8988T (cell line): ENCODE measurements around the gene MANBA.
"Not testable (repeated sequence)": the region's sequence is repeated elsewhere in the genome, so short reads cannot be mapped to it uniquely, and the experiment has no call there.

Experiments
- DNase-seq: peaks from one replicate; pipeline ENCODE4 v3.0.0; 2011

The MANBA gene

GRCh38 chr4:102667001-102667400 is 93.8 kb downstream of the MANBA start:
- no peak for DNase-seq

GRCh38 chr4:102665527-102665926 is 95.2 kb downstream of the MANBA start:
- no peak for DNase-seq

GRCh38 chr4:102663073-102663472 is 97.7 kb downstream of the MANBA start:
- no peak for DNase-seq

GRCh38 chr4:102657206-102657605 is 103.6 kb downstream of the MANBA start:
- DNase-seq, result no peak

GRCh38 chr4:102647117-102647516 is 113.7 kb downstream of the MANBA start:
- DNase-seq, result no peak

- no peak for DNase-seq
Observed at GRCh38 chr4:102642631-102643298, 118.0 kb downstream of the MANBA start.

DNA sequence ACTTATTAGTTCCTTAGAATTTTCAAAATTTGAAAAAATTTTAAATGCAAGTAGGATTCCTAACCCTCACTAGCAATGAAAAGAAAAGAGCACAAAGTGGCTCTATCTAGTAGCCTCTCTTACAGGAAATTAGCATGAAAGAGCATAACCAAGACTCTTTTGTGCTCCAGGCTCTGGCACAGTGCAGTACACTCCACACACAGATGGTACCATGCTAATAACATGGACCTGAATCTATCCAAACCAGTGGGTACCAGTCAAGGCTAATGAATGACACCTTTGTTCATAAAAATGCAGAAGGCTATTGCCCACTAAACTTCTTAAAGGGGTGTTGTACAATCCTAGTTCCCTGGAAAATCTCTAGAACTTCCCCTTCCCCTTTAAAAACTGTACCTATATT is 119.0 kb downstream of the MANBA start:
- no peak for DNase-seq

DNA sequence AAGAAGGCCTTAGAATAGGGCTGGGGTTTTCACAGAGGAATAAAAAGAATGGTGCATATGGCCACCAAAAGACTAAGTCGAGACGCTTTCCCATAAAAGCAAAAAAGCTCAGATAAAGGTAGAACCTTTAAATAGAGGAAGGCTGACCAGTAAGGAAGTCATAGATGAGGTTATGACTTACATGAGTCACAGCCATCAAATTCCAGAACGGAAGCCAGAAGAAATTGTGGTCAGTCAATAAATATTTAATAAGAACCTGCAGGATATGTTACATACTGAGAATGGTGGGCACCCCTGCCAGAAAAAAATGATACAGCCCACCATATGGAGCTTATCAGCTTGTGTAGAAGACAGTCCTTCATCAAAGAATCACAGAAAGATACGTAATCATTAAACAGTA is 120.1 kb downstream of the MANBA start:
- no peak for DNase-seq

- no peak for DNase-seq
Observed at GRCh38 chr4:102639598-102639997, 121.2 kb downstream of the MANBA start.

DNA sequence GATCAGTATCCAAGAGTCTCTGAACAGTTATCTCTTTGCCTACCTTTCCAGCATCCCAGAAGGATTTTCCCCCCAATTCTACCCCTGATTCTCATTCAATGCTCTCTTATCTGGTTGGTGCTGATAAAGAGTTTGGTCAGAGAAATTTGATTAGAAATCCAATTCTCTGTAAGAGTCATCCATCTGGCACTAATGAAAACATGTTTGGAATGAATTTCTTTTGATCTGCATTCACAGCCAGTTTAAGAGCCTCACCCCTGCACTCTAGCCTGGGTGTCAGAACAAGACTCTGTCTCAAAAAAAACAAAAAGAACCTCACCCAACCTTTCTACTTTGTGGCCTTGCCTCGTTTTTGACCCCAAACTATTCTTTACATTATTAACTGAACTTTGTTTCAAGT is 122.1 kb downstream of the MANBA start:
- no peak for DNase-seq

DNA sequence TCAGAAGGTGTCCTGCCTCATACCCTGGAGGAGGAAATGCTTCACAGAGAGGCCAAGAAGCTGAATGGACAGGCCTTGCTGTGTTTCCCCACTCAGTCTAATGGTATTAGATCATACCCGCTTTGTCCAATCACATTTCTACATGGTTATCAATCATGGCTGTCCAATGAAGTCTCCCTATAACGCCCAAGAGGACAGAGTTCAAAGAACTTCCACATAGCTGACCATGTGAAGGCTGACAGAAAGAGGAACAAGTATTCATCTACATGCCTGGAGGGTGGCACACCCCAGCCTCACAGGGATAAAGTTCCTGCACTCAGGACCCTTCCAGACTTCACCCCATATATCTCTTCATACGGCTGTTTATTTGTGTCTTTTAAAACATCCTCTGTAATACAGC is 123.4 kb downstream of the MANBA start:
- DNase-seq, result no peak

- DNase-seq, result no peak
Observed at GRCh38 chr4:102633100-102633499, 127.7 kb downstream of the MANBA start.

GRCh38 chr4:102632241-102633065 is 128.3 kb downstream of the MANBA start:
- no peak for DNase-seq

- no peak for DNase-seq
Observed at GRCh38 chr4:102631616-102632015, 129.2 kb downstream of the MANBA start.

DNA sequence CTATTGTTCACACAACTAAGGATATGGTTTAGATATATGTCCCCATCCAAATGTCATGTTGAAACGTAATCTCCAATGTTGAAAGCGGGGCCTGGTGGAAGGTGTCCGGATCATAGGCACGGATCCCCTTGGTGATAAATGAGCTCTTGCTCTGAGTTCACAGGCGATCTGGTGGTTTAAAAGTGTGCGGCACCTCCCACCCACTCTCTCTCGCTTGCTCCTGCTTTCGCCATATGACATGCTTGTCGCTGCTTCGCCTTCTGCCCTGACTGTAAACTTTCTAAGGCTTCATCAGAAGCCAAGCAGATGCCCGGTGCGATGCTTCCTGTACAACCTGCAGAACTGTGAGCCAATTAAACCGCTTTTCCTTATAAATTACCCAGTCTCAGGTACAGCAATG is 131.1 kb downstream of the MANBA start:
- no peak for DNase-seq

DNA sequence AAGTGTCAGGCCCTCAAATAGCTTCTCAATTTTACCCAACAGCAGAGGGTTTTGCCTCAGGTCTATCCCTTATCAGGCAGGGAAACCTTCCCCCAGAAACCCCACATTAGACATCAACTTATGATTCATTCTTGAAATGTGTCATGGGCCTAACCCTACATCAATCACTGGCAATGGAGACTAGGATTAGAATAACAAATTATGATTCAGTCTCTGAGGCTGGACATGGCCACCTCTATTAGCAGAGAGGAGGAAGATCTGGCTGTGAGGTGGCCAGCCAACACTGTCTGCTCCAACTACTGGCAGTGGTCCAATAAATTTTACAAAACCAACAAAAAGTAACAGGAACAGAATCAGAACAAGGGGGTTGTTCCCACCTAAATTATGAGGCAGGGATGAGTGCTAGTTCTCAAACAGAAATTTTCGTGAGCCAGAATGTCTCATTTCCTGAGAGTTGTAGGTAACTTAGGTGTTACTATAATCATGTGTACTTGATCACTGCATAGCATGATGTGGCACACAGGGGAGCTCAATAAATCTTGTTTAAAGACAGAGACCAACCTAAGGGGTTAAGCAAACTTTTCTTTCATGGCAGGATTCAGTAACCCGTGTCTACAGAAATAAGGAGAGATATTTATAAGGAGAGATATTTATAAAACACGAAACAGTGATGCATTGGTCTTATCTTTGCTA is 132.8 kb downstream of the MANBA start:
- no peak for DNase-seq

- DNase-seq, result peak; percentile 25
Observed at GRCh38 chr4:102625232-102625930, 135.4 kb downstream of the MANBA start.

DNA sequence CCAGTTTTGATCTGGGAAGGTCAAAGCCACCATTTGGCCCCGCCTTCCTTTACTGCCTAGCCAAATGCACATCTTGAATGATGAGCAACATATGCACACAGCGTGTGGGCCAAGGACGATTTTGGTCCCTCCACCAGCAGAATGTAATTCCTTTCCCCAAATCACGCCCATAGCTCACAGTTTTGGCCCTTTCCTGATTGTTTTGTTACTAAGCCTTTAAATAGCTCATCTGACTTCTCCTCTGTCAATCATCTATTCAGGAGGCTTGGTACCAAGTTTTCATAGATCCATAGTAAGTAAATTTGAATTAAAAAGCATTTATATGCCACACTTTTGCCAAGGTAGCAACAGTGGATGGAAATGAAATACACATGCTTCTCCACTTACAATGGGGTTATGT is 136.3 kb downstream of the MANBA start:
- DNase-seq, result no peak

- DNase-seq, result peak; percentile 22
Observed at GRCh38 chr4:102623622-102624021, 137.1 kb downstream of the MANBA start.

DNA sequence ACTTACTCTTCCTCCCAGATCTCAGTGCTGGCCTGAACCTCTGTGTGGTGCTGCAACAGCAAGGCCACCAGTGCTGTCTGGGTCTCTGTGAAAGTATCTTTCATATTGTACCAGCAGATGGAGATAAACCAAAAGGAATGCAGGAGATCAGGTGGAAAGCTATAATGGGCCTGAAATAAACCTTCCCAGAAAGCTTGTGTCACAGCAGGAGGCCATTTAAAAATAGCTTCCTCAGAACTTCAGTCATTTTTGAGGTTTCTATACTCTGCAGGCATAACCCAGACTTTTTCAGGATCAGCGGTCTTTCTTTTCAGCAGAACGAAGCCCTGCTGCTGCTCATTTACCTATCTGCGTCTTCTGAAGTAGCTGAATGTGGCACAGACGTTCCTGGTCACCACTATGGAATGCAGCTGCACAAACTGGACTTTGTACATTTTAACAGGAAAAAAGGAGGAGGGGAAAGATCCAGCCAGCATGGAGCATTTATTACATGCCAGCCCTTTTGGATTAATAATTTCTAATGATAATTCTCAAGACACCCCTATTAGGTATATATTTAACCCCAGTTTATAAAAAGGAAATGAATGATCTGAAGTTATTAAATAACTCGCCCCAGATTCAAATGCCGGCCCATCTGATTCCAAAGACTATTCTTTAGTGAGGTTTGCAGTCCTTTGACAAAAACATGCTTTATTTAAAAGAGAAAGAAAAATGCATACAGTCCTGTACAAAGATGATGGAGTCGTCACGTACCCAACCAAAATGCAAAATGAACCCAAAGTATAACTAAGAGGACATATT is 139.9 kb downstream of the MANBA start:
- peak; percentile 29 for DNase-seq

DNA sequence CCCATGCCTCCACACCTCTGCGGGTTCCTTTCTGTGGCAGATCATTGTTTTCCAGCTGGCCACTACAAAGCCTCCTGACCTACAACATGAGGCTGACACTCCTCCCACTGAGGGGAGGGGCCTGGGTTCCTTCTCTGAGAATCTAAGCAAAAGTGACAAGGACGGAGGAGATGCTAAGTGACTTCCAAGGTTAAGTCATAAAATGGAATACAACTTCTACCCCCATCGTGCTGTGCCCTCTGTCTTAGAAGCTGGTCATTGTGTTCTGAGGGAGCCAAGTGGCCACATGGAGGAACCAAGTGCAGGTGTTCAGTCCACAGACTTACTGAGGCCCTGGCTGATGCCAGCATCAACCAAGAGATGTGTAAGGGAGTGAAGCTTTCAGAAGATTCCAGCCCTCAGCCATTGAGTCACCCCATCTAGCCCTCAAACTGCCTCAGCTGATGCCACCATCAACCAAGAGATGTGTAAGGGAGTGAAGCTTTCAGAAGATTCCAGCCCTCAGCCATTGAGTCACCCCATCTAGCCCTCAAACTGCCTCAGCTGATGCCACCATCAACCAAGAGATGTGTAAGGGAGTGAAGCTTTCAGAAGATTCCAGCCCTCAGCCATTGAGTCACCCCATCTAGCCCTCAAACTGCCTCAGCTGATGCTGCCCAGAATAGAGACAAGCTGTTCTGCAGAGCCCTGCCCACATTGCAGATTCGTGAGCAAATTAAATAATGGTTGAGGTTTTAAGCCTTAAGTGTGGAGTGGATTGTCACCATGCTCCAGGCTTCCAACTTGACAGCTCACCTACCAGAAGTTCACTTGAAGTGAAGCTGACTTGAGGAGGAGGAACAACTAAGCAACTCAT is 140.8 kb downstream of the MANBA start:
- DNase-seq, result not testable (repeated sequence)
